ENCODE data around the gene GMPPA. TPM values are rescaled to one million over a fixed set of nuclear protein-coding genes. Genes with fewer than 3 reads are reported as not detected.

Gene GMPPA
- total and polyA plus RNA-seq, 8 donors = 16.5 to 185 (median 32.5) TPM

GRCh38 chr2:219499058-219499307, 292 bp downstream of the GMPPA start:
- Histone ChIP-seq H3K36me3 (peaks cover 1 to 30% (median 27%) of the 10 kb centered on the region in 4 donors), H3K4me1 (peaks cover 21 to 57% (median 47%) of the 10 kb centered on the region in 4 donors), H3K27ac (peak overlapping the region; percentile 98 to 99 (median 99)), H3K4me3 (peak overlapping the region; percentile 67 to 76 (median 70)), H3K9me3 (no peaks in the 10 kb centered on the region), H3K27me3 (peaks cover 0 to 39% (median 19%) of the 10 kb centered on the region in 3 donors)
- TF ChIP-seq CTCF (IDR thresholded peaks at IDR 0.05) (no peak), EP300 (IDR thresholded peaks at IDR 0.05) (no peak), POLR2AphosphoS5 (IDR thresholded peaks at IDR 0.05) (no peak), POLR2A (IDR thresholded peaks at IDR 0.05) (no peak)
- 0% methylated on average over 3 of the region's 3 CpGs for WGBS, 5 donors
- DNase-seq = no peak
- intact Hi-C loops (cut with DNase I; ENCODE audit: low total_unique reads) = no loop called here

GRCh38 chr2:219499555-219499954, 864 bp downstream of the GMPPA start:
- Histone ChIP-seq H3K4me3 (peak overlapping the region; percentile 67 to 76 (median 70)), H3K27me3 (peaks cover 0 to 33% (median 19%) of the 10 kb centered on the region in 3 donors), H3K36me3 (peaks cover 7 to 36% (median 33%) of the 10 kb centered on the region in 4 donors), H3K4me1 (peaks cover 21 to 56% (median 47%) of the 10 kb centered on the region in 4 donors), H3K27ac (peak overlapping the region in 2 of 5 donors; percentile 98 to 99), H3K9me3 (no peaks in the 10 kb centered on the region)
- DNase-seq = no peak
- intact Hi-C loops (cut with DNase I; ENCODE audit: low total_unique reads) = no loop called here
- WGBS, 5 donors = 30 to 69% (median 61%) methylated on average over 1 of the region's 1 CpG
- TF ChIP-seq EP300 (IDR thresholded peaks at IDR 0.05) (no peak), CTCF (IDR thresholded peaks at IDR 0.05) (no peak), POLR2AphosphoS5 (IDR thresholded peaks at IDR 0.05) (no peak), POLR2A (IDR thresholded peaks at IDR 0.05) (no peak)

GRCh38 chr2:219500135-219500534, 1.4 kb downstream of the GMPPA start:
- DNase-seq = no peak
- H3K4me3 ChIP-seq = peak overlapping the region in 1 of 4 donors; percentile 72
- TF ChIP-seq POLR2AphosphoS5 (IDR thresholded peaks at IDR 0.05) (no peak), EP300 (IDR thresholded peaks at IDR 0.05) (no peak), CTCF (IDR thresholded peaks at IDR 0.05) (no peak), POLR2A (IDR thresholded peaks at IDR 0.05) (no peak)
- intact Hi-C loops (cut with DNase I; ENCODE audit: low total_unique reads) = no loop called here
- H3K27me3 ChIP-seq = peaks cover 0 to 27% (median 19%) of the 10 kb centered on the region in 3 donors
- H3K4me1 ChIP-seq = peaks cover 21 to 50% (median 45%) of the 10 kb centered on the region in 4 donors
- H3K27ac ChIP-seq = no peak overlapping the region
- peaks cover 10 to 42% (median 38%) of the 10 kb centered on the region in 4 donors for H3K36me3 ChIP-seq
- no peaks in the 10 kb centered on the region for H3K9me3 ChIP-seq
- WGBS, 5 donors = 91 to 100% (median 95%) methylated on average over 2 of the region's 2 CpGs

- intact Hi-C loops (cut with DNase I; ENCODE audit: low total_unique reads) = no loop called here
- no peak overlapping the region for H3K27ac ChIP-seq
- DNase-seq = no peak
- TF ChIP-seq CTCF (IDR thresholded peaks at IDR 0.05) = no peak
- TF ChIP-seq POLR2A (IDR thresholded peaks at IDR 0.05) = no peak
- TF ChIP-seq EP300 (IDR thresholded peaks at IDR 0.05) = no peak
- TF ChIP-seq POLR2AphosphoS5 (IDR thresholded peaks at IDR 0.05) = no peak
- peaks cover 28 to 59% (median 56%) of the 10 kb centered on the region in 4 donors for H3K36me3 ChIP-seq
- H3K27me3 ChIP-seq = peaks cover 0 to 10% (median 6%) of the 10 kb centered on the region in 3 donors
- no peak overlapping the region for H3K4me3 ChIP-seq
- no peaks in the 10 kb centered on the region for H3K9me3 ChIP-seq
- peaks cover 17 to 35% (median 34%) of the 10 kb centered on the region in 4 donors for H3K4me1 ChIP-seq
- 90 to 97% (median 94%) methylated on average over 14 of the region's 14 CpGs for WGBS, 5 donors
These were observed 3.2 kb downstream of the GMPPA start for GRCh38 chr2:219501849-219502248.

Data from stomach (tissue), 9 donors.